ENCODE results near the gene HSPA12B. TPM values are rescaled to one million over a fixed set of nuclear protein-coding genes. Genes with fewer than 3 reads are reported as not detected.

The HSPA12B gene
- total and polyA plus RNA-seq, 9 of the 15 experiments (the other 6 are each of a cell fraction or from before 2014, with no cell fraction given) = 0.03 to 0.07 TPM; not detected in 7

DNA sequence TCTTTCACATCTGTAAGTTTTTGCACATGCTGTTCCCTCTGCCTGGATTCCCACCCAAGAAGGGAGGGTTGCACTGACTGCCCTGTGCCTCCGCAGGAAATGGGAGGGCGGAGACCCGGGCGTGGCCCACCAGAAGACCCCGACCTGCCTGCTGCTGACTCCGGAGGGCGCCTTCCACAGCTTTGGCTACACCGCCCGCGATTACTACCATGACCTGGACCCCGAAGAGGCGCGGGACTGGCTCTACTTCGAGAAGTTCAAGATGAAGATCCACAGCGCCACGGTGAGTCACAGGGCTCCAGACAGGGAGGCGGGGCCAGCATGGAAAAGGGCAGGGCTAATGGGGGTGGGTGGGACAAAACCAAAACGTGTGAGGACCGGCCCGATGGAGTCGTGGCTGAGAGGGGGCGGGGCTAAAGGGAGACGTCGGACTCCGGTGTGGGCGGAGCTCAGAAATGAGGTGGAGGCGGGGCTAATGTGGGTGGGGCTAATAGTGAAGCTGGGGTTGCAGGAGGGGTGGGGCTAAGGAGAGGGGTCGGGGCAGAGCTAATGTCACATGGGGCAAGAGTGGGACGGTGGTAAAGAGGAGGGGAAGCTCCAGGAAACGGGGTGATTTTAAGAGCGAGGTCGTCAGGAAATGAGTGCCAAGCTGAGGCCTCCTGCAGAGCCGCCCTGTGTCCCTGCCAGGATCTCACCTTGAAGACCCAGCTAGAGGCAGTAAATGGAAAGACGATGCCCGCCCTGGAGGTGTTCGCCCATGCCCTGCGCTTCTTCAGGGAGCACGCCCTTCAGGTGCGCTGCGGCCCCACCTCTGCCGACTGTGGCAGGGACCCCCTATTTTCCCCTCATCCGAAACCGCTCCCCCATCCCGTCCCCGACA, 12.6 kb downstream of the HSPA12B start:
- H3K27me3 ChIP-seq (ENCODE audit: control insufficient read depth in 2 of 2, insufficient read depth in 2 of 2, low read length in 2 of 2) = no peaks in the 10 kb centered on the region
- no peaks in the 10 kb centered on the region for H3K79me2 ChIP-seq (ENCODE audit: control insufficient read depth, insufficient read depth, low read length)
- no peaks in the 10 kb centered on the region for H3K36me3 ChIP-seq (ENCODE audit: control insufficient read depth, insufficient read depth, low read length)
- 18% methylated on average over 36 of the region's 45 CpGs for WGBS (ENCODE audit: insufficient coverage, low coverage, missing lambda C conversion rate)
- no peaks in the 10 kb centered on the region for H3K9me3 ChIP-seq (replicated peaks; ENCODE audit: control insufficient read depth, insufficient read depth, low read depth, low read length)
- ATAC-seq = peak; percentile 97
- peak overlapping the region; percentile 27 to 89; a peak in 3 of 4 replicates for H3K9ac ChIP-seq (ENCODE audit: insufficient read depth in 1 of 2, low read depth in 2 of 2, low read length in 2 of 2)
- peak overlapping the region; percentile 96 for H2AFZ ChIP-seq (ENCODE audit: low read depth, low read length)
- no peaks in the 10 kb centered on the region for H4K20me1 ChIP-seq (replicated peaks; ENCODE audit: control insufficient read depth, insufficient read depth, low read length)
- FAIRE-seq = peak; percentile 85
- peak overlapping the region; percentile 27; the same call in 2 of the 3 replicates for H3K27ac ChIP-seq (ENCODE audit: extremely low read depth, low read depth, low read length)
- peaks cover 1 to 41% of the 10 kb centered on the region in 2 experiments; a peak in 3 of 5 replicates for H3K4me1 ChIP-seq (replicated peaks in 1 of 2; ENCODE audit: control insufficient read depth in 2 of 2, insufficient read depth in 2 of 2, low read length in 2 of 2)
- no TSS peak for BruUV-seq (replicated peaks)
- CTCF ChIA-PET (ENCODE audit: low intra/inter-chr PET ratio) = no interaction called here
- peak overlapping the region; percentile 38 for H3K4me3 ChIP-seq
- intact Hi-C loops (cut with micrococcal nuclease) (no loop called here), in situ Hi-C loops (cut with MboI) (no loop called here)
- H3K9me1 ChIP-seq (ENCODE audit: control insufficient read depth, insufficient read depth, low read length) = no peaks in the 10 kb centered on the region
- peak overlapping the region; percentile 86 for H3K4me2 ChIP-seq (ENCODE audit: insufficient read depth, low read length)
- DNase-seq (ENCODE audit: extremely low read depth in 1 of 4, low spot score in 3 of 4) = peak; percentile 95 to 97 (median 97)
- POLR2A ChIA-PET = interaction anchor here (0.5 to 0.6 kb wide), 3 partner anchors 541 to 1687 kb away, joined by 3 read pairs; no protein-coding TSS in a partner anchor
- 0 out of 2 replicates have a peak, but pooled peaks have one; percentile 21 for TF ChIP-seq EGR1 (conservative IDR thresholded peaks at IDR 0.05)
- TF ChIP-seq ARID4B (CRISPR knock-in tag; IDR thresholded peaks at IDR 0.05) = peak; percentile 42; the same call in 1 of the 2 replicates
- TF ChIP-seq TEAD1 (CRISPR knock-in tag; IDR thresholded peaks at IDR 0.05) = peak in 1 of 2 experiments; percentile 44; a peak in 1 of 4 replicates
- TF ChIP-seq, protein P1, sequence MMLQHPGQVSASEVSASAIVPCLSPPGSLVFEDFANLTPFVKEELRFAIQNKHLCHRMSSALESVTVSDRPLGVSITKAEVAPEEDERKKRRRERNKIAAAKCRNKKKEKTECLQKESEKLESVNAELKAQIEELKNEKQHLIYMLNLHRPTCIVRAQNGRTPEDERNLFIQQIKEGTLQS (IDR thresholded peaks at IDR 0.05) = peak; percentile 79
- TF ChIP-seq, protein P1 (CRISPR knock-in tag; conservative IDR thresholded peaks at IDR 0.05) = no peak
- TF ChIP-seq TBP (optimal IDR thresholded peaks at IDR 0.05; ENCODE audit: low read depth, low read length) = peak; percentile 41
- TF ChIP-seq ZNF384 (IDR thresholded peaks at IDR 0.05; ENCODE audit: low read depth, low read length) = no peak
- TF ChIP-seq NRF1 (conservative IDR thresholded peaks at IDR 0.05 in 1 of 2, IDR thresholded peaks at IDR 0.05 in 1 of 2) = peak in 1 of 2 experiments; percentile 34; a peak in 2 of 4 replicates
- TF ChIP-seq POLR2AphosphoS5 (IDR thresholded peaks at IDR 0.05; ENCODE audit: control insufficient read depth, insufficient read depth, low read depth, low read length) = no peak
- peak in 2 of 3 experiments; percentile 7 to 28; a peak in 2 of 6 replicates for TF ChIP-seq CTCF (IDR thresholded peaks at IDR 0.05 in 2 of 3, conservative IDR thresholded peaks at IDR 0.05 in 1 of 3; ENCODE audit: insufficient read depth in 2 of 3, low read depth in 1 of 3, low read length in 3 of 3)
- no peak for TF ChIP-seq ETV1 (tag; conservative IDR thresholded peaks at IDR 0.05; ENCODE audit: low read depth)
- no peak for TF ChIP-seq CBX8 (IDR thresholded peaks at IDR 0.05; ENCODE audit: borderline replicate concordance, extremely low read depth, low read depth, low read length, poor library complexity, severe bottlenecking)

Measured in K562 (cell line).